Smooth muscle cell (in vitro differentiated cells): ENCODE data around the gene PTGER4. TPM values are rescaled to one million over a fixed set of nuclear protein-coding genes. Genes with fewer than 3 reads are reported as not detected.
"Not testable (repeated sequence)": the region's sequence is repeated elsewhere in the genome, so short reads cannot be mapped to it uniquely, and the experiment has no call there.

Experiments
- DNase-seq: peaks from one replicate; lab custom pipeline; 2025; ENCODE audit not compliant: unreplicated experiment; lab: John Stamatoyannopoulos, UW
- H2AFZ ChIP-seq: fragments of 200-600 bp; sonication (generic); 2 replicates; pipeline ENCODE4 v1.6.0; 2016; ENCODE audit warnings: antibody characterized with exemption, low read depth, mild to moderate bottlenecking
- H3F3A ChIP-seq: fragments of 200-600 bp; sonication (generic); 2 replicates; pipeline ENCODE4 v1.6.0; 2017; ENCODE audit warnings: antibody characterized with exemption, low read depth
- H3K27ac ChIP-seq: fragments of 200-600 bp; sonication (generic); 2 replicates; pipeline ENCODE4 v1.5.1; 2016; ENCODE audit warnings: low read depth, mild to moderate bottlenecking
- H3K27me3 ChIP-seq: fragments of 200-600 bp; sonication (generic); 2 replicates; pipeline ENCODE4 v1.6.1; 2016; ENCODE audit warnings: low read depth, mild to moderate bottlenecking
- H3K36me3 ChIP-seq: fragments of 200-600 bp; sonication (generic); 2 replicates; pipeline ENCODE4 v1.5.1; 2016; ENCODE audit warnings: low read depth
- H3K4me1 ChIP-seq: fragments of 200-600 bp; sonication (generic); 2 replicates; pipeline ENCODE4 v1.5.1; 2016; ENCODE audit warnings: low read depth
- H3K4me2 ChIP-seq: fragments of 200-600 bp; sonication (generic); 2 replicates; pipeline ENCODE4 v1.6.0; 2016; ENCODE audit warnings: mild to moderate bottlenecking
- H3K4me3 ChIP-seq: fragments of 200-600 bp; sonication (generic); 2 replicates; pipeline ENCODE4 v1.5.1; 2016; ENCODE audit warnings: mild to moderate bottlenecking
- H3K79me2 ChIP-seq: fragments of 200-600 bp; sonication (generic); 2 replicates; pipeline ENCODE4 v1.6.0; 2016; ENCODE audit warnings: low read depth, mild to moderate bottlenecking
- H3K9ac ChIP-seq: fragments of 200-600 bp; sonication (generic); 2 replicates; pipeline ENCODE4 v1.6.0; 2016; ENCODE audit warnings: low read depth
- H3K9me3 ChIP-seq: fragments of 200-600 bp; sonication (generic); replicated peaks from 2 replicates; pipeline ENCODE4 v1.5.1; 2016; ENCODE audit warnings: low read depth
- H4K20me1 ChIP-seq: fragments of 200-600 bp; sonication (generic); 2 replicates; pipeline ENCODE4 v1.6.0; 2016; ENCODE audit warnings: low read depth
- WGBS: methylation state at CpG from one replicate; pipeline ENCODE4 v1.1.7; 2016; ENCODE audit warnings: low lambda C conversion rate; 5-methylcytosine and 5-hydroxymethylcytosine counted together
- polyA plus RNA-seq: library from polyadenylated mRNA; unstranded; fragments of >200 nt; fragmentation: Nextera tagmentation; extraction: Ambion mirVana; gene quantifications from 2 replicates; pipeline ENCODE4 v1.2.1, GENCODE V29; 2016
- total RNA-seq: library from RNA; depleted of rRNA; stranded (reverse); fragments of >200 nt; gene quantifications from 2 replicates; pipeline ENCODE4 v1.2.3, GENCODE V29; 2014
- TF ChIP-seq, protein P1 (sequence below): fragments of 200-600 bp; sonication (generic); IDR thresholded peaks from 2 replicates; pipeline ENCODE4 v1.5.1; 2017; ENCODE audit warnings: borderline replicate concordance, mild to moderate bottlenecking, antibody characterized with exemption; ENCODE audit not compliant: insufficient read depth, poor library complexity, severe bottlenecking

The PTGER4 gene
- total and polyA plus RNA-seq, 2 experiments from 2014 or later, result 0.27 to 0.31 TPM

GRCh38 chr5:40694433-40694832 lies 14.7 kb downstream of the PTGER4 start:
- no peaks in the 10 kb centered on the region for H3K36me3 ChIP-seq
- TF ChIP-seq, protein P1, sequence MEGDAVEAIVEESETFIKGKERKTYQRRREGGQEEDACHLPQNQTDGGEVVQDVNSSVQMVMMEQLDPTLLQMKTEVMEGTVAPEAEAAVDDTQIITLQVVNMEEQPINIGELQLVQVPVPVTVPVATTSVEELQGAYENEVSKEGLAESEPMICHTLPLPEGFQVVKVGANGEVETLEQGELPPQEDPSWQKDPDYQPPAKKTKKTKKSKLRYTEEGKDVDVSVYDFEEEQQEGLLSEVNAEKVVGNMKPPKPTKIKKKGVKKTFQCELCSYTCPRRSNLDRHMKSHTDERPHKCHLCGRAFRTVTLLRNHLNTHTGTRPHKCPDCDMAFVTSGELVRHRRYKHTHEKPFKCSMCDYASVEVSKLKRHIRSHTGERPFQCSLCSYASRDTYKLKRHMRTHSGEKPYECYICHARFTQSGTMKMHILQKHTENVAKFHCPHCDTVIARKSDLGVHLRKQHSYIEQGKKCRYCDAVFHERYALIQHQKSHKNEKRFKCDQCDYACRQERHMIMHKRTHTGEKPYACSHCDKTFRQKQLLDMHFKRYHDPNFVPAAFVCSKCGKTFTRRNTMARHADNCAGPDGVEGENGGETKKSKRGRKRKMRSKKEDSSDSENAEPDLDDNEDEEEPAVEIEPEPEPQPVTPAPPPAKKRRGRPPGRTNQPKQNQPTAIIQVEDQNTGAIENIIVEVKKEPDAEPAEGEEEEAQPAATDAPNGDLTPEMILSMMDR, result no peak

GRCh38 chr5:40700116-40700782 lies 20.5 kb downstream of the PTGER4 start:
- no peaks in the 10 kb centered on the region for H3K36me3 ChIP-seq
- TF ChIP-seq, protein P1, result no peak
- no peaks in the 10 kb centered on the region for H3K27me3 ChIP-seq
- no peaks in the 10 kb centered on the region for H3K9me3 ChIP-seq
- H2AFZ ChIP-seq, result no peak overlapping the region
- H3K79me2 ChIP-seq, result no peaks in the 10 kb centered on the region
- H3F3A ChIP-seq, result no peaks in the 10 kb centered on the region
- WGBS, result 86% methylated on average over 5 of the region's 5 CpGs
- H3K4me2 ChIP-seq, result no peak overlapping the region
- H3K4me1 ChIP-seq, result no peaks in the 10 kb centered on the region
- no peak for DNase-seq
- H3K9ac ChIP-seq, result no peak overlapping the region
- H4K20me1 ChIP-seq, result no peaks in the 10 kb centered on the region
- no peak overlapping the region for H3K4me3 ChIP-seq
- H3K27ac ChIP-seq, result no peak overlapping the region

More at GRCh38 chr5:40694433-40694832, 14.7 kb downstream of the PTGER4 start:
- DNase-seq, result no peak
- Histone ChIP-seq H3K9ac (no peak overlapping the region), H2AFZ (no peak overlapping the region), H3K9me3 (no peaks in the 10 kb centered on the region), H4K20me1 (no peaks in the 10 kb centered on the region), H3K27me3 (no peaks in the 10 kb centered on the region), H3K4me3 (no peak overlapping the region), H3K4me1 (no peaks in the 10 kb centered on the region), H3K79me2 (no peaks in the 10 kb centered on the region), H3K27ac (no peak overlapping the region), H3F3A (no peaks in the 10 kb centered on the region), H3K4me2 (no peak overlapping the region)

GRCh38 chr5:40702027-40702426 lies 22.3 kb downstream of the PTGER4 start:
- H3K27me3 ChIP-seq, H3K4me1 ChIP-seq, H3F3A ChIP-seq, H3K9ac ChIP-seq, H4K20me1 ChIP-seq, H2AFZ ChIP-seq, H3K4me3 ChIP-seq, H3K4me2 ChIP-seq, DNase-seq, H3K79me2 ChIP-seq, H3K36me3 ChIP-seq, H3K9me3 ChIP-seq, H3K27ac ChIP-seq: not testable (repeated sequence)

DNA sequence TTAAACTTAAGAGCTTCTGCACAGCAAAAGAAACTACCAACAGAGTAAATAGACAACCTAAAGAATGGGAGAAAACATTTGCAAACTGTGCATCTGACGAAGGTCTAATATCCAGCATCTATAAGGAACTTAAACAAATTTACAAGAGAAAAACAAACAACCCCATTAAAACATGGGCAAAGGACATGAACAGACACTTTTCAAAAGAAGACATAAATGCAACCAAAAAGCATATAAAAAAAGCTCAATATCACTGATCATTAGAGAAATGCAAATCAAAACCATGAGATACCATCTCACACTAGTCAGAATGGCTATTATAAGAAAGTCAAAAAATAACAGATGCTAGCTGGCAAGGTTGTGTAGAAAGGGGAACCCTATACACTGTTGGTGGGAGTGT lies 25.8 kb downstream of the PTGER4 start:
- WGBS, result 97% methylated on average over 1 of the region's 1 CpG

GRCh38 chr5:40710575-40710974 lies 30.9 kb downstream of the PTGER4 start:
- H3K4me3 ChIP-seq, H3K9me3 ChIP-seq, DNase-seq, H3K79me2 ChIP-seq, H3K4me1 ChIP-seq, H3K9ac ChIP-seq, H3K4me2 ChIP-seq, H3K27ac ChIP-seq, H3K36me3 ChIP-seq, H4K20me1 ChIP-seq, H3K27me3 ChIP-seq, H3F3A ChIP-seq, H2AFZ ChIP-seq: not testable (repeated sequence)

More for the DNA sequence above, 25.8 kb downstream of the PTGER4 start:
- not testable (repeated sequence) for H3K27me3 ChIP-seq, H3K27ac ChIP-seq, H4K20me1 ChIP-seq, H3K4me1 ChIP-seq, DNase-seq, H3K4me3 ChIP-seq, H3F3A ChIP-seq, H3K9me3 ChIP-seq, H3K9ac ChIP-seq, H3K36me3 ChIP-seq, H3K4me2 ChIP-seq, H2AFZ ChIP-seq, H3K79me2 ChIP-seq
